DOHH2 (cell line): Measurements from ENCODE around the gene LIPA.

ENCODE experiments used
- CTCF ChIP-seq: fragments of 200-600 bp; sonication (generic); IDR thresholded peaks from one replicate; pipeline ENCODE4 v1.5.1; 2014; ENCODE audit warnings: antibody characterized with exemption, mild to moderate bottlenecking, low read depth, low read length; ENCODE audit not compliant: poor library complexity, severe bottlenecking
- EZH2phosphoT487 ChIP-seq: fragments of 200-600 bp; sonication (generic); IDR thresholded peaks from 2 replicates; pipeline ENCODE4 v1.6.1; 2017; ENCODE audit warnings: borderline replicate concordance, mild to moderate bottlenecking, antibody characterized with exemption, low read length, moderate library complexity, mixed read lengths

GRCh38 chr10:89283936-89284475 is 32.4 kb upstream of the LIPA start:
- TF ChIP-seq CTCF (no peak), EZH2phosphoT487 (no peak)
